Right atrium auricular region (tissue), 2 donors: Measurements from ENCODE around the gene SMG9. TPM values are rescaled to one million over a fixed set of nuclear protein-coding genes. Genes with fewer than 3 reads are reported as not detected.

ENCODE experiments used
- DNase-seq: peaks from one replicate; pipeline ENCODE4 v3.0.0-alpha.2; 2019; ENCODE audit warnings: low spot score
- H3K27ac ChIP-seq, 2 donors: fragments of 200-600 bp; sonication (generic); 1 replicate in 1 of 2; 2 replicates in 1 of 2; pipeline ENCODE4 v1.5.1; 2016 to 2019
- H3K27me3 ChIP-seq, 2 donors: fragments of 200-600 bp; sonication (generic); one replicate each; pipeline versions ENCODE4 v1.5.1 to v1.6.0; 2017 to 2019
- H3K36me3 ChIP-seq: fragments of 200-600 bp; sonication (generic); one replicate; pipeline ENCODE4 v1.5.1; 2016
- H3K4me1 ChIP-seq, 2 donors: fragments of 200-600 bp; sonication (generic); one replicate each; pipeline versions ENCODE4 v1.5.1 to v1.6.0; 2017 to 2019
- H3K4me3 ChIP-seq, 2 donors: fragments of 200-600 bp; sonication (generic); 1 replicate in 1 of 2; 2 replicates in 1 of 2; pipeline ENCODE4 v1.5.1; 2017 to 2019; ENCODE audit warnings: mild to moderate bottlenecking in 1 of 2, moderate library complexity in 1 of 2
- H3K9me3 ChIP-seq, 2 donors: fragments of 200-600 bp; sonication (generic); one replicate each; pipeline ENCODE4 v1.5.1; 2019
- CTCF ChIP-seq, 2 donors: fragments of 200-600 bp; sonication (generic); IDR thresholded peaks; one replicate each; pipeline ENCODE4 v1.5.1; 2019; ENCODE audit warnings: antibody characterized with exemption in 2 of 2
- total RNA-seq, 2 donors: library from RNA; depleted of rRNA; stranded (reverse); fragments of >200 nt; gene quantifications; one replicate each; pipeline ENCODE4 v1.1.0, GENCODE V29; 2016

The SMG9 gene
- total RNA-seq, 2 donors from 2014 or later: 8.0 to 11.0 TPM

- no peak for DNase-seq
- Histone ChIP-seq H3K27ac (no peak overlapping the region), H3K9me3 (peaks cover 9 to 26% of the 10 kb centered on the region in 2 donors), H3K36me3 (no peaks in the 10 kb centered on the region), H3K4me3 (no peak overlapping the region), H3K27me3 (no peaks in the 10 kb centered on the region), H3K4me1 (no peaks in the 10 kb centered on the region)
- no peak for TF ChIP-seq CTCF (IDR thresholded peaks at IDR 0.05)
These were observed 64.3 kb downstream of the SMG9 start for GRCh38 chr19:43690444-43690843.

- Histone ChIP-seq H3K4me3 (no peak overlapping the region), H3K27ac (no peak overlapping the region), H3K4me1 (no peaks in the 10 kb centered on the region), H3K36me3 (no peaks in the 10 kb centered on the region), H3K9me3 (peaks cover 9 to 26% of the 10 kb centered on the region in 2 donors), H3K27me3 (no peaks in the 10 kb centered on the region)
- no peak for DNase-seq
- no peak for TF ChIP-seq CTCF (IDR thresholded peaks at IDR 0.05)
These were observed 66.6 kb downstream of the SMG9 start for GRCh38 chr19:43688059-43688701.

GRCh38 chr19:43687660-43687997 lies 67.1 kb downstream of the SMG9 start:
- H3K36me3 ChIP-seq: no peaks in the 10 kb centered on the region
- H3K27ac ChIP-seq: no peak overlapping the region
- TF ChIP-seq CTCF (IDR thresholded peaks at IDR 0.05): no peak
- no peaks in the 10 kb centered on the region for H3K27me3 ChIP-seq
- no peak for DNase-seq
- H3K4me1 ChIP-seq: no peaks in the 10 kb centered on the region
- H3K4me3 ChIP-seq: no peak overlapping the region
- peaks cover 9 to 26% of the 10 kb centered on the region in 2 donors for H3K9me3 ChIP-seq

GRCh38 chr19:43684326-43684725 lies 70.4 kb downstream of the SMG9 start:
- TF ChIP-seq CTCF (IDR thresholded peaks at IDR 0.05): no peak
- Histone ChIP-seq H3K4me3 (no peak overlapping the region), H3K36me3 (no peaks in the 10 kb centered on the region), H3K27me3 (no peaks in the 10 kb centered on the region), H3K27ac (no peak overlapping the region), H3K9me3 (no peaks in the 10 kb centered on the region), H3K4me1 (no peaks in the 10 kb centered on the region)
- DNase-seq: no peak

DNA sequence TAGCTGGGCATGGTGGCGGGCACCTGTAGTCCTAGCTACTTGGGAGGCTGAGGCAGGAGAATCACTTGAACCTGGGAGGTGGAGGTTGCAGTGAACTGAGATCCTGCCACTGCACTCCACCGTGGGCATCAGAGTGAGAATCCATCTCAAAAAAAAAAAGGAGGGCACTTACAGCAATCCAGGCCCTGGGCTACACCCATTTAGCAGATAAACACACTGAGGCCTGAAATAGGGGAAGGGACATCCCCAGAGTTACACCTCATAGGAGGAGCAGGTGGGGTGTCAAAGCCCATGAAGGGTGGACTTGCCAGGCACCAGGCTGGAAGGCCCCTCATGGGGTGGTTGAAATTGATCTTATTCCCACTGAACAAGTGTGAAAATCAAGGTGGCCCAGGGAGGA lies 70.9 kb downstream of the SMG9 start:
- no peaks in the 10 kb centered on the region for H3K4me1 ChIP-seq
- no peaks in the 10 kb centered on the region for H3K9me3 ChIP-seq
- no peak for TF ChIP-seq CTCF (IDR thresholded peaks at IDR 0.05)
- no peak overlapping the region for H3K27ac ChIP-seq
- no peak for DNase-seq
- H3K4me3 ChIP-seq: no peak overlapping the region
- H3K36me3 ChIP-seq: no peaks in the 10 kb centered on the region
- H3K27me3 ChIP-seq: no peaks in the 10 kb centered on the region
